Measurements from ENCODE around the gene ARFIP2. TPM values are rescaled to one million over a fixed set of nuclear protein-coding genes. Genes with fewer than 3 reads are reported as not detected.

Gene ARFIP2
- total and polyA plus RNA-seq, 7 donors: 33.9 to 68.0 (median 37.2) TPM

DNA sequence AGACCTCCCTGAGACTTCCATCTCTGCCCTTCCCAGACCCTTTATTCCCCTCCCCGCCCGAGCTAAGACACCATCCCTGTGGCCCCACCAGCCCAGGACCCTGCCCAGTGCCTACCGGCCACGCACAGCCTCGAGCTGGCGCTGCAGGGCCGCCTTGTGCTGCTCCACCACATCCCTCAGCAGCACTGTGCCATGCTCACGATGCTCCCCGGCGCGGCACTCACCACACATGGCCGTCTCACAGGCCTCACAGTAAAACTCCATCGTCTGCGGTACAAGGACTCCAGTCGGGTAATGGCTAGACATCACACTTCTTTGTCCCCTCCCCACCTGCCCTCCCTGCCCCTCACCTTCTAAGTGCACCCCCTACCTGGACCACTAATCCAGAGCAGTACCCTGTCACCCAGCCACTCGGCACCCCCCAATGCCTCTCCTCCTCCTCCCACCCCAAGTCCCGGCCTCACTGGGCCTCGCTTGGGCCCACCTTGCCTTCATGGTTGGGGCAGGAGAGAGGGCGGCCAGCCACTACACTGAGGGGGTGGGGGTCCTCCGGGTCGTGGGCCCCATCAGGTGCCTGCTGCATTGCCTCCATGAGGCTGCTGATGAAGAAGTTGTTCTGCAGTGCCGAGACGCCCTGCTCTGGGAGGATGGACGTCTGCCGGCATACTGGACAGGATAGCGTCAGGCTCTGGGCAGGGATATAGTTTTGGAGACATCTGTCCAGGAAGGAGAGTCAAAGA is 23.4 kb downstream of the ARFIP2 start:
- no peak overlapping the region for H3K4me3 ChIP-seq
- H3K9me3 ChIP-seq: no peaks in the 10 kb centered on the region
- H3K27me3 ChIP-seq: no peaks in the 10 kb centered on the region
- H3K27ac ChIP-seq: no peak overlapping the region
- TF ChIP-seq POLR2AphosphoS5 (IDR thresholded peaks at IDR 0.05): no peak
- TF ChIP-seq, protein P1, sequence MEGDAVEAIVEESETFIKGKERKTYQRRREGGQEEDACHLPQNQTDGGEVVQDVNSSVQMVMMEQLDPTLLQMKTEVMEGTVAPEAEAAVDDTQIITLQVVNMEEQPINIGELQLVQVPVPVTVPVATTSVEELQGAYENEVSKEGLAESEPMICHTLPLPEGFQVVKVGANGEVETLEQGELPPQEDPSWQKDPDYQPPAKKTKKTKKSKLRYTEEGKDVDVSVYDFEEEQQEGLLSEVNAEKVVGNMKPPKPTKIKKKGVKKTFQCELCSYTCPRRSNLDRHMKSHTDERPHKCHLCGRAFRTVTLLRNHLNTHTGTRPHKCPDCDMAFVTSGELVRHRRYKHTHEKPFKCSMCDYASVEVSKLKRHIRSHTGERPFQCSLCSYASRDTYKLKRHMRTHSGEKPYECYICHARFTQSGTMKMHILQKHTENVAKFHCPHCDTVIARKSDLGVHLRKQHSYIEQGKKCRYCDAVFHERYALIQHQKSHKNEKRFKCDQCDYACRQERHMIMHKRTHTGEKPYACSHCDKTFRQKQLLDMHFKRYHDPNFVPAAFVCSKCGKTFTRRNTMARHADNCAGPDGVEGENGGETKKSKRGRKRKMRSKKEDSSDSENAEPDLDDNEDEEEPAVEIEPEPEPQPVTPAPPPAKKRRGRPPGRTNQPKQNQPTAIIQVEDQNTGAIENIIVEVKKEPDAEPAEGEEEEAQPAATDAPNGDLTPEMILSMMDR (IDR thresholded peaks at IDR 0.05): no peak
- TF ChIP-seq EP300 (IDR thresholded peaks at IDR 0.05): no peak
- TF ChIP-seq POLR2A (IDR thresholded peaks at IDR 0.05): no peak
- DNase-seq: no peak
- no peaks in the 10 kb centered on the region for H3K4me1 ChIP-seq
- intact Hi-C loops (cut with DNase I): no loop called here
- 94 to 96% methylated on average over 26 of the region's 26 CpGs for WGBS, 2 donors
- peaks cover 26 to 99% (median 51%) of the 10 kb centered on the region in 4 donors for H3K36me3 ChIP-seq

DNA sequence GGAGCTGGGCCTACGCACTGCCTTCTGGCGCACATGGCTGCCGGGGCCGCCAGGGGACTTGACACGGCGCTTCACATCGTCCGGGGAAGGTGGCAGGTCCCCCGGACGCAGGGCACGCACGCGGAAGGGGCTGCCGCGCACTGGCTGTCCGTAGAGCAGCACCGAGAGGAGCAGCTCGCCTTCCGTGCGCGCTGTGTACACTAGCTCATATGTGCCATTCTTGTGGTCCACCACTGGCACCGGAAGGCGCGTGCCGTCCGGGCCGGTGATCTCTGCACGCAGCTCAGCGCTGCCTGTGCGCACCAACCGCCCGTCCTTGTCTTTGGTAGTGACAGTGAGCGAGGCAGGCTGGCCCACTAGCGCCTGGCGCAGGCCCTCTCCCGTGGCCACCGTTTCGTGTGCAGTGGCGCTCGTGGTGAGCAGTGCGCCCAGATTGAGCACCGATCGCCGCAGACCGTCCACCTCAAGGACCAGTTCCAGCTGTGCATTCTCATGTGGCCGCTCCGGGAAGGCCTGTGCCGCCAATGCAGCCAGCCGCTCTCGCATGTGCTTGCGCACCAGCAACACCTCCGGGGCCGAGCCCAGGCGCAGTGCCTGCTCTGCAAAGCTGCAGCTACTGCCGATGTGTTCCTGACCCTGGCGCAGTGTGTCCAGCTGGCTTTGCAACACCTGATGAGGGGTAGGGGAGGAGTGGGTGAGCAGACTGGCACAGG is 24.6 kb downstream of the ARFIP2 start:
- H3K36me3 ChIP-seq: peaks cover 37 to 100% (median 56%) of the 10 kb centered on the region in 4 donors
- no peak for DNase-seq
- H3K4me1 ChIP-seq: no peaks in the 10 kb centered on the region
- H3K4me3 ChIP-seq: no peak overlapping the region
- no peak for TF ChIP-seq EP300 (IDR thresholded peaks at IDR 0.05)
- no peak for TF ChIP-seq POLR2AphosphoS5 (IDR thresholded peaks at IDR 0.05)
- TF ChIP-seq, protein P1 (IDR thresholded peaks at IDR 0.05): no peak
- no peak for TF ChIP-seq POLR2A (IDR thresholded peaks at IDR 0.05)
- no peaks in the 10 kb centered on the region for H3K9me3 ChIP-seq
- H3K27me3 ChIP-seq: no peaks in the 10 kb centered on the region
- H3K27ac ChIP-seq: no peak overlapping the region
- intact Hi-C loops (cut with DNase I): no loop called here
- WGBS, 2 donors: 96 to 97% methylated on average over 56 of the region's 56 CpGs

DNA sequence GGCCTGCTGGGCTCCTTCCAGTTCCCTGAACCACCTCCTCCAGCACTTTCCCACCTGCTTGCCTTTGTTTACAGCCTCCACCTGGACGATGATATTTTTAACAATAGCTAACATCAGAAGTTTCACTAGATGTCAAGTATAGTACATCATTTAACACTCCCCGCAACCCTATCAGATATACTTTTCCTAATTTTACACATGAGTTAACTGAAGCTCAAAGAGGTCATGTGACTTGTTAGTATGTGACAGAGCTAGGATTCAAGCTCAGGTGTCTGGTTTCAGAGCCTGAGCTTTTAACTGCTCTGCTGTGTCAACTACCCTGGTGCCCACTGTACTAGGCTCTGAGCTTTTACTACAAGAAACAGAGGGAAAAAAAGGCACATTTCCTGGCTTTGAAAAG is 26.1 kb downstream of the ARFIP2 start:
- Histone ChIP-seq H3K4me1 (no peaks in the 10 kb centered on the region), H3K36me3 (peaks cover 52 to 100% (median 69%) of the 10 kb centered on the region in 4 donors), H3K27me3 (no peaks in the 10 kb centered on the region), H3K4me3 (no peak overlapping the region), H3K27ac (no peak overlapping the region), H3K9me3 (no peaks in the 10 kb centered on the region)
- WGBS, 2 donors: 49 to 87% methylated on average over 2 of the region's 2 CpGs
- DNase-seq: no peak
- TF ChIP-seq POLR2A (IDR thresholded peaks at IDR 0.05) (no peak), POLR2AphosphoS5 (IDR thresholded peaks at IDR 0.05) (no peak), EP300 (IDR thresholded peaks at IDR 0.05) (no peak)
- TF ChIP-seq, protein P1 (IDR thresholded peaks at IDR 0.05): no peak
- intact Hi-C loops (cut with DNase I): no loop called here

DNA sequence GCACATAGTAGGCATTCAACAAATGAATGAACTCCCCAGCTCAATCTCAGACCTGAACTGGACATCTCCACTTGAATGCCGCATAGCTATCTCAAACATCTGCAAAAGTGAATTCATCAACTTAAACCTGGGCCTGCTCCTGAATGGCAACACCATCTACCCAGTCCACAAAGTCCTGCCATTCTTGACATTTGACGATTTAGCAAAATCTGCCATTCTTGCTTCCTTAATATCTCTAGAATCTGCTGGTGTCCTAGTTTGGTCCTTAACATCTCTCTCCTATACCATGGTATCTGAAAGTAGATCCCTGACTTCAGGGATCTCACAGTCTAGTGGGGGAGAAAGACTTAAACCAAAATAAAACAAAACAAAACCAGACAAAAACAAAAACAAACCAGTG is 28.0 kb downstream of the ARFIP2 start:
- Histone ChIP-seq H3K9me3 (no peaks in the 10 kb centered on the region), H3K27me3 (no peaks in the 10 kb centered on the region), H3K27ac (no peak overlapping the region), H3K36me3 (peaks cover 52 to 100% (median 67%) of the 10 kb centered on the region in 4 donors), H3K4me3 (no peak overlapping the region), H3K4me1 (no peaks in the 10 kb centered on the region)
- intact Hi-C loops (cut with DNase I): no loop called here
- DNase-seq: no peak
- WGBS, 2 donors: 97 to 99% methylated on average over 2 of the region's 2 CpGs
- TF ChIP-seq EP300 (IDR thresholded peaks at IDR 0.05): no peak
- TF ChIP-seq POLR2AphosphoS5 (IDR thresholded peaks at IDR 0.05): no peak
- TF ChIP-seq, protein P1 (IDR thresholded peaks at IDR 0.05): no peak
- TF ChIP-seq POLR2A (IDR thresholded peaks at IDR 0.05): no peak

Measured in sigmoid colon (tissue), 7 donors.